Motor neuron (in vitro differentiated cells): ENCODE results near the gene GOLPH3L. TPM values are rescaled to one million over a fixed set of nuclear protein-coding genes. Genes with fewer than 3 reads are reported as not detected.
"Not testable (repeated sequence)": the region's sequence is repeated elsewhere in the genome, so short reads cannot be mapped to it uniquely, and the experiment has no call there.

Experiments
- ATAC-seq, 8 experiments: fragments of 200-7000 bp; cut with Tn5 transposase; replicated peaks in 6 of 8; 2 replicates each; pipeline ENCODE4 v1.8.0; 2021; ENCODE audit warnings: mild to moderate bottlenecking in 8 of 8, moderate library complexity in 8 of 8
- H3K27ac ChIP-seq, 2 donors: fragments of 250-450 bp; sonication (Bioruptor Pico); 2 replicates each; pipeline ENCODE4 v1.9.0; 2021; ENCODE audit warnings: antibody characterized with exemption in 2 of 2, mild to moderate bottlenecking in 2 of 2, moderate library complexity in 1 of 2
- H3K4me1 ChIP-seq, 2 donors: fragments of 250-450 bp; sonication (Bioruptor Pico); replicated peaks in 1 of 2; 2 replicates each; pipeline ENCODE4 v1.6.1; 2021; ENCODE audit warnings: antibody characterized with exemption in 2 of 2, mild to moderate bottlenecking in 2 of 2, moderate library complexity in 1 of 2
- H3K4me3 ChIP-seq, 5 donors: fragments of 250-450 bp; sonication (Bioruptor Pico); 2 replicates each; pipeline ENCODE4 v1.9.0; 2021; ENCODE audit warnings: antibody characterized with exemption in 5 of 5, mild to moderate bottlenecking in 5 of 5, moderate library complexity in 4 of 5
- WGBS, 10 experiments: fragments of 450-650 bp; shearing (Covaris generic); methylation state at CpG; one replicate each; pipeline ENCODE4 v1.0.0; 2022; 5-methylcytosine and 5-hydroxymethylcytosine counted together
- in situ Hi-C, 9 experiments: fragments of 400-800 bp; cut with MboI; loops; one replicate each; pipeline ENCODE4 v1.15.0; 2021; ENCODE audit warnings: low sequenced_read_pairs in 9 of 9, low pct_unique_long_range_greater_than_20kb in 2 of 9; ENCODE audit not compliant: unreplicated experiment in 9 of 9
- total RNA-seq, 8 experiments: library from RNA; unstranded; fragments of 300-600 nt; gene quantifications; 2 replicates each; pipeline versions ENCODE4 v1.2.3 to v1.2.4, GENCODE V29; 2022

The GOLPH3L gene
- total RNA-seq = 10 to 100 TPM; 20.0 to 46.2 (median 23.3) TPM

- Histone ChIP-seq H3K27ac (no peak within 1 kb of the TSS), H3K4me3 (peak within 1 kb of the TSS; percentile 49 to 82 (median 54)), H3K4me1 (peaks cover 4 to 11% of the 10 kb centered on the region in 2 donors)
- ATAC-seq = peak; percentile 99 to 100 (median 100)
- in situ Hi-C loops = no loop called here
- WGBS, 10 experiments = 0 to 9% (median 2%) methylated on average over 1 to 17 of the region's 18 CpGs
Measured at GRCh38 chr1:150696995-150697927, at the start of gene GOLPH3L. Gene GOLPH3L (minus strand): TSS chr1:150697154. CDS start chr1:150694838, 2,316 bp downstream.

GRCh38 chr1:150730130-150730721 lies 33.3 kb upstream of the GOLPH3L start:
- in situ Hi-C loops = no loop called here
- 22 to 93% (median 81%) methylated on average over 1 to 3 of the region's 3 CpGs; no CpG with 5 or more reads in 1 of the 10 experiments for WGBS, 10 experiments

GRCh38 chr1:150724336-150724735 lies 27.4 kb upstream of the GOLPH3L start:
- WGBS, 10 experiments = 33 to 94% (median 80%) methylated on average over 1 to 2 of the region's 2 CpGs; no CpG with 5 or more reads in 2 of the 10 experiments
- in situ Hi-C loops = no loop called here

More at GRCh38 chr1:150730130-150730721, 33.3 kb upstream of the GOLPH3L start:
- Histone ChIP-seq H3K27ac (no peak overlapping the region), H3K4me3 (no peak overlapping the region), H3K4me1 (no peaks in the 10 kb centered on the region)
- ATAC-seq = no peak

GRCh38 chr1:150720703-150721102 lies 23.7 kb upstream of the GOLPH3L start, which contains the start of gene HORMAD1:
Gene HORMAD1 (minus strand): TSS chr1:150720895. CDS start chr1:150719505, 1,390 bp downstream.
- no peak for ATAC-seq
- in situ Hi-C loops = no loop called here
- H3K4me1 ChIP-seq = no peaks in the 10 kb centered on the region

More at GRCh38 chr1:150724336-150724735, 27.4 kb upstream of the GOLPH3L start:
- Histone ChIP-seq H3K27ac (no peak overlapping the region), H3K4me3 (no peak overlapping the region), H3K4me1 (no peaks in the 10 kb centered on the region)
- ATAC-seq = no peak

GRCh38 chr1:150720098-150720497 lies 23.1 kb upstream of the GOLPH3L start:
- in situ Hi-C loops = no loop called here
- no peaks in the 10 kb centered on the region for H3K4me1 ChIP-seq
- no peak for ATAC-seq
- H3K4me3 ChIP-seq = no peak overlapping the region
- H3K27ac ChIP-seq = no peak overlapping the region
- WGBS, 10 experiments = 61 to 100% (median 99%) methylated on average over 1 to 20 of the region's 21 CpGs

More at GRCh38 chr1:150720703-150721102, 23.7 kb upstream of the GOLPH3L start, which contains the start of gene HORMAD1:
- 90 to 97% (median 96%) methylated on average over 3 to 21 of the region's 24 CpGs; no CpG with 5 or more reads in 5 of the 10 experiments for WGBS, 10 experiments
- Histone ChIP-seq H3K4me3 (no peak within 1 kb of the TSS), H3K27ac (no peak within 1 kb of the TSS)

GRCh38 chr1:150718225-150718891 lies 21.4 kb upstream of the GOLPH3L start:
- Histone ChIP-seq H3K4me1 (no peaks in the 10 kb centered on the region), H3K4me3 (no peak overlapping the region), H3K27ac (no peak overlapping the region)
- in situ Hi-C loops = no loop called here
- WGBS, 10 experiments = 26 to 100% (median 80%) methylated on average over 1 to 11 of the region's 11 CpGs
- no peak for ATAC-seq

GRCh38 chr1:150709031-150709430 lies 12.1 kb upstream of the GOLPH3L start:
- WGBS, 10 experiments = 100% methylated on average over 1 of the region's 1 CpG; no CpG with 5 or more reads in 9 of the 10 experiments
- H3K4me1 ChIP-seq, H3K27ac ChIP-seq, in situ Hi-C loops, H3K4me3 ChIP-seq, ATAC-seq: not testable (repeated sequence)

- H3K4me3 ChIP-seq = no peak overlapping the region
- no peaks in the 10 kb centered on the region for H3K4me1 ChIP-seq
- ATAC-seq = no peak
- whole genome bisulfite sequencing, 10 experiments = 64 to 100% (median 100%) methylated on average over 1 to 2 of the region's 2 CpGs; no CpG with 5 or more reads in 1 of the 10 experiments
- no peak overlapping the region for H3K27ac ChIP-seq
- in situ Hi-C loops = no loop called here
Measured at GRCh38 chr1:150708595-150708994, 11.6 kb upstream of the GOLPH3L start.

- in situ Hi-C loops = no loop called here
- Histone ChIP-seq H3K27ac (no peak overlapping the region), H3K4me3 (no peak overlapping the region), H3K4me1 (no peaks in the 10 kb centered on the region)
- WGBS, 10 experiments = 56 to 100% (median 88%) methylated on average over 1 of the region's 1 CpG; no CpG with 5 or more reads in 3 of the 10 experiments
- ATAC-seq = no peak
Measured at GRCh38 chr1:150706091-150706490, 9.1 kb upstream of the GOLPH3L start.

- ATAC-seq = no peak
- in situ Hi-C loops = no loop called here
- Histone ChIP-seq H3K4me1 (no peaks in the 10 kb centered on the region), H3K27ac (no peak overlapping the region), H3K4me3 (no peak overlapping the region)
Measured at GRCh38 chr1:150703427-150703826, 6.5 kb upstream of the GOLPH3L start.

- in situ Hi-C loops = no loop called here
- H3K4me3 ChIP-seq = peak overlapping the region; percentile 49 to 82 (median 54)
- peaks cover 4 to 11% of the 10 kb centered on the region in 2 donors for H3K4me1 ChIP-seq
- 0 to 1% (median 0%) methylated on average over 1 to 6 of the region's 6 CpGs; no CpG with 5 or more reads in 2 of the 10 experiments for WGBS, 10 experiments
- H3K27ac ChIP-seq = no peak overlapping the region
- ATAC-seq = peak in 1 of 8 experiments; percentile 5
Measured at GRCh38 chr1:150696590-150696989, 364 bp downstream of the GOLPH3L start.

GRCh38 chr1:150696162-150696561 lies 792 bp downstream of the GOLPH3L start:
- H3K27ac ChIP-seq = no peak overlapping the region
- H3K4me3 ChIP-seq = peak overlapping the region; percentile 49 to 82 (median 54)
- in situ Hi-C loops = no loop called here
- 0 to 57% (median 30%) methylated on average over 1 of the region's 1 CpG; no CpG with 5 or more reads in 1 of the 10 experiments for WGBS, 10 experiments
- H3K4me1 ChIP-seq = peaks cover 4 to 11% of the 10 kb centered on the region in 2 donors
- no peak for ATAC-seq
